ENCODE results near the gene USF3. TPM values are rescaled to one million over a fixed set of nuclear protein-coding genes. Genes with fewer than 3 reads are reported as not detected.

The USF3 gene
- total and polyA plus RNA-seq, 2 of the 8 experiments (the other 6 are each of a cell fraction or from before 2014, with no cell fraction given): 9.6 to 18.5 TPM

DNA sequence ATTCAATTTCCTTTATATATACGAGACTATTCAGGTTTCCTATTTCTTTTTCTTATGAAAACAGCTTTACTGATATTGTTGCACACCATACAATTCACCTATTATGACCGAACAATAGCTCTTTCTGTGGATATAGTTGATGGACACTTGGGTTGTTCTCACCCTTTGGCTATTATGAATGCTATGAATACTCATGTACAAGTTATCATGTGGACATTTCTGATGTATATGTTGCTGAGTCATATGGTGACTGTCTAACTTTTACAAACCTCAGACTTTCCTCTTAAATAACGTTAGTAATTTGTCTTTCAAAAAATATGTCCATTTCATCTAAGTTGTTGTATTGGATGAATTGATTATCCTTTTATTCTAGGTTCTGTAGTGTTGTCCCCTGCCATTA, 15.7 kb upstream of the USF3 start (continued):
- TF ChIP-seq, protein P1, sequence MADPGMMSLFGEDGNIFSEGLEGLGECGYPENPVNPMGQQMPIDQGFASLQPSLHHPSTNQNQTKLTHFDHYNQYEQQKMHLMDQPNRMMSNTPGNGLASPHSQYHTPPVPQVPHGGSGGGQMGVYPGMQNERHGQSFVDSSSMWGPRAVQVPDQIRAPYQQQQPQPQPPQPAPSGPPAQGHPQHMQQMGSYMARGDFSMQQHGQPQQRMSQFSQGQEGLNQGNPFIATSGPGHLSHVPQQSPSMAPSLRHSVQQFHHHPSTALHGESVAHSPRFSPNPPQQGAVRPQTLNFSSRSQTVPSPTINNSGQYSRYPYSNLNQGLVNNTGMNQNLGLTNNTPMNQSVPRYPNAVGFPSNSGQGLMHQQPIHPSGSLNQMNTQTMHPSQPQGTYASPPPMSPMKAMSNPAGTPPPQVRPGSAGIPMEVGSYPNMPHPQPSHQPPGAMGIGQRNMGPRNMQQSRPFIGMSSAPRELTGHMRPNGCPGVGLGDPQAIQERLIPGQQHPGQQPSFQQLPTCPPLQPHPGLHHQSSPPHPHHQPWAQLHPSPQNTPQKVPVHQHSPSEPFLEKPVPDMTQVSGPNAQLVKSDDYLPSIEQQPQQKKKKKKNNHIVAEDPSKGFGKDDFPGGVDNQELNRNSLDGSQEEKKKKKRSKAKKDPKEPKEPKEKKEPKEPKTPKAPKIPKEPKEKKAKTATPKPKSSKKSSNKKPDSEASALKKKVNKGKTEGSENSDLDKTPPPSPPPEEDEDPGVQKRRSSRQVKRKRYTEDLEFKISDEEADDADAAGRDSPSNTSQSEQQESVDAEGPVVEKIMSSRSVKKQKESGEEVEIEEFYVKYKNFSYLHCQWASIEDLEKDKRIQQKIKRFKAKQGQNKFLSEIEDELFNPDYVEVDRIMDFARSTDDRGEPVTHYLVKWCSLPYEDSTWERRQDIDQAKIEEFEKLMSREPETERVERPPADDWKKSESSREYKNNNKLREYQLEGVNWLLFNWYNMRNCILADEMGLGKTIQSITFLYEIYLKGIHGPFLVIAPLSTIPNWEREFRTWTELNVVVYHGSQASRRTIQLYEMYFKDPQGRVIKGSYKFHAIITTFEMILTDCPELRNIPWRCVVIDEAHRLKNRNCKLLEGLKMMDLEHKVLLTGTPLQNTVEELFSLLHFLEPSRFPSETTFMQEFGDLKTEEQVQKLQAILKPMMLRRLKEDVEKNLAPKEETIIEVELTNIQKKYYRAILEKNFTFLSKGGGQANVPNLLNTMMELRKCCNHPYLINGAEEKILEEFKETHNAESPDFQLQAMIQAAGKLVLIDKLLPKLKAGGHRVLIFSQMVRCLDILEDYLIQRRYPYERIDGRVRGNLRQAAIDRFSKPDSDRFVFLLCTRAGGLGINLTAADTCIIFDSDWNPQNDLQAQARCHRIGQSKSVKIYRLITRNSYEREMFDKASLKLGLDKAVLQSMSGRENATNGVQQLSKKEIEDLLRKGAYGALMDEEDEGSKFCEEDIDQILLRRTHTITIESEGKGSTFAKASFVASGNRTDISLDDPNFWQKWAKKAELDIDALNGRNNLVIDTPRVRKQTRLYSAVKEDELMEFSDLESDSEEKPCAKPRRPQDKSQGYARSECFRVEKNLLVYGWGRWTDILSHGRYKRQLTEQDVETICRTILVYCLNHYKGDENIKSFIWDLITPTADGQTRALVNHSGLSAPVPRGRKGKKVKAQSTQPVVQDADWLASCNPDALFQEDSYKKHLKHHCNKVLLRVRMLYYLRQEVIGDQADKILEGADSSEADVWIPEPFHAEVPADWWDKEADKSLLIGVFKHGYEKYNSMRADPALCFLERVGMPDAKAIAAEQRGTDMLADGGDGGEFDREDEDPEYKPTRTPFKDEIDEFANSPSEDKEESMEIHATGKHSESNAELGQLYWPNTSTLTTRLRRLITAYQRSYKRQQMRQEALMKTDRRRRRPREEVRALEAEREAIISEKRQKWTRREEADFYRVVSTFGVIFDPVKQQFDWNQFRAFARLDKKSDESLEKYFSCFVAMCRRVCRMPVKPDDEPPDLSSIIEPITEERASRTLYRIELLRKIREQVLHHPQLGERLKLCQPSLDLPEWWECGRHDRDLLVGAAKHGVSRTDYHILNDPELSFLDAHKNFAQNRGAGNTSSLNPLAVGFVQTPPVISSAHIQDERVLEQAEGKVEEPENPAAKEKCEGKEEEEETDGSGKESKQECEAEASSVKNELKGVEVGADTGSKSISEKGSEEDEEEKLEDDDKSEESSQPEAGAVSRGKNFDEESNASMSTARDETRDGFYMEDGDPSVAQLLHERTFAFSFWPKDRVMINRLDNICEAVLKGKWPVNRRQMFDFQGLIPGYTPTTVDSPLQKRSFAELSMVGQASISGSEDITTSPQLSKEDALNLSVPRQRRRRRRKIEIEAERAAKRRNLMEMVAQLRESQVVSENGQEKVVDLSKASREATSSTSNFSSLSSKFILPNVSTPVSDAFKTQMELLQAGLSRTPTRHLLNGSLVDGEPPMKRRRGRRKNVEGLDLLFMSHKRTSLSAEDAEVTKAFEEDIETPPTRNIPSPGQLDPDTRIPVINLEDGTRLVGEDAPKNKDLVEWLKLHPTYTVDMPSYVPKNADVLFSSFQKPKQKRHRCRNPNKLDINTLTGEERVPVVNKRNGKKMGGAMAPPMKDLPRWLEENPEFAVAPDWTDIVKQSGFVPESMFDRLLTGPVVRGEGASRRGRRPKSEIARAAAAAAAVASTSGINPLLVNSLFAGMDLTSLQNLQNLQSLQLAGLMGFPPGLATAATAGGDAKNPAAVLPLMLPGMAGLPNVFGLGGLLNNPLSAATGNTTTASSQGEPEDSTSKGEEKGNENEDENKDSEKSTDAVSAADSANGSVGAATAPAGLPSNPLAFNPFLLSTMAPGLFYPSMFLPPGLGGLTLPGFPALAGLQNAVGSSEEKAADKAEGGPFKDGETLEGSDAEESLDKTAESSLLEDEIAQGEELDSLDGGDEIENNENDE (IDR thresholded peaks at IDR 0.05; ENCODE audit: insufficient replicate concordance, low read length): no peak
- TF ChIP-seq ZNF274 (IDR thresholded peaks at IDR 0.05; ENCODE audit: borderline replicate concordance, extremely low read depth, low read length): no peak
- no peak for TF ChIP-seq TCF12 (IDR thresholded peaks at IDR 0.05; ENCODE audit: low read depth, low read length)
- no peak for TF ChIP-seq ASH2L (IDR thresholded peaks at IDR 0.05; ENCODE audit: low read length)
- no peak for TF ChIP-seq HDAC2 (IDR thresholded peaks at IDR 0.05; ENCODE audit: borderline replicate concordance in 1 of 2, low read depth in 2 of 2, low read length in 2 of 2)
- TF ChIP-seq TAF1 (IDR thresholded peaks at IDR 0.05; ENCODE audit: low read depth, low read length): no peak
- no peak for TF ChIP-seq FOSL1 (IDR thresholded peaks at IDR 0.05; ENCODE audit: insufficient read depth, low read depth, low read length)
- TF ChIP-seq ATF3 (IDR thresholded peaks at IDR 0.05; ENCODE audit: insufficient read depth, low read depth, low read length): no peak
- no peak for TF ChIP-seq RXRA (IDR thresholded peaks at IDR 0.05; ENCODE audit: insufficient read depth, low read depth, low read length)
- no peak for TF ChIP-seq RFX5 (IDR thresholded peaks at IDR 0.05; ENCODE audit: borderline replicate concordance, low read depth, low read length)
- TF ChIP-seq POU5F1 (IDR thresholded peaks at IDR 0.05; ENCODE audit: low read depth, low read length): no peak
- no peak for TF ChIP-seq CHD2 (IDR thresholded peaks at IDR 0.05; ENCODE audit: low read length)

Data from H1 (cell line).